ENCODE results near the gene UBE2C. TPM values are rescaled to one million over a fixed set of nuclear protein-coding genes. Genes with fewer than 3 reads are reported as not detected.

The UBE2C gene
- total RNA-seq, 1 experiment from 2014 or later, result 268 TPM

- no CpG with 5 or more reads among the region's 4 CpGs for WGBS (ENCODE audit: extremely low coverage, insufficient read length, low lambda C conversion rate)
- Histone ChIP-seq H3K79me1 (ENCODE audit: insufficient read depth, low read depth, low read length, poor library complexity, severe bottlenecking) (peaks cover 5% of the 10 kb centered on the region), H3K79me2 (ENCODE audit: insufficient read depth, low read length) (no peaks in the 10 kb centered on the region), H3K9ac (ENCODE audit: extremely low read depth, insufficient read length, low read length) (no peak overlapping the region), H2BK15ac (ENCODE audit: low read depth, low read length) (no peak overlapping the region), H3K56ac (ENCODE audit: insufficient read length, low read depth, low read length) (no peak overlapping the region), H4K91ac (ENCODE audit: insufficient read length, low read depth, low read length) (no peak overlapping the region), H2BK120ac (ENCODE audit: low read depth, low read length, poor library complexity, severe bottlenecking) (no peak overlapping the region), H3K23ac (ENCODE audit: insufficient read length, low read depth, low read length) (no peak overlapping the region), H3K27ac (ENCODE audit: insufficient read length, low read depth, low read length) (no peak overlapping the region), H3K23me2 (ENCODE audit: insufficient read length, low read depth, low read length, poor library complexity, severe bottlenecking) (peaks cover 9% of the 10 kb centered on the region), H4K8ac (replicated peaks; ENCODE audit: insufficient read length, low read depth, low read length) (no peak overlapping the region), H3K4me2 (ENCODE audit: insufficient read depth, insufficient read length, low read length) (no peak overlapping the region), H2AFZ (ENCODE audit: low read length) (no peak overlapping the region), H4K5ac (ENCODE audit: insufficient read length, low read depth, low read length) (no peak overlapping the region), H2BK5ac (ENCODE audit: insufficient read length, low read length) (no peak overlapping the region), H2BK20ac (ENCODE audit: low read depth, low read length, poor library complexity, severe bottlenecking) (no peak overlapping the region), H3K27me3 (ENCODE audit: insufficient read depth, low read length) (no peaks in the 10 kb centered on the region), H3K4ac (ENCODE audit: low read depth, low read length) (no peak overlapping the region), H3K14ac (ENCODE audit: insufficient read depth, low read length) (no peak overlapping the region), H3K9me3 (ENCODE audit: control insufficient read depth, low read depth, low read length) (no peaks in the 10 kb centered on the region), H3K18ac (ENCODE audit: insufficient read length, low read depth, low read length) (no peak overlapping the region), H3T11ph (ENCODE audit: low read length) (no peak overlapping the region), H4K20me1 (ENCODE audit: control insufficient read depth, insufficient read depth, insufficient read length) (no peaks in the 10 kb centered on the region), H2BK12ac (ENCODE audit: insufficient read length, low read depth, low read length) (no peak overlapping the region), H2AK5ac (ENCODE audit: insufficient read length, low read length) (no peak overlapping the region), H3K4me1 (ENCODE audit: insufficient read depth, low read length) (peaks cover 4% of the 10 kb centered on the region; the same call in 1 of the 2 replicates)
- H3K27ac Mint-ChIP-seq, result peak overlapping the region in 1 of 3 experiments; percentile 93; a peak in 1 of 7 replicates
- DNase-seq, result no peak
- peak overlapping the region; percentile 75 to 88; a peak in 3 of 5 replicates for H3K4me3 Mint-ChIP-seq
- H3K9me3 Mint-ChIP-seq, result no peaks in the 10 kb centered on the region
- H3K36me3 Mint-ChIP-seq (ENCODE audit: insufficient read depth in 1 of 3, low read depth in 3 of 3), result peaks cover 2 to 24% (median 24%) of the 10 kb centered on the region in 3 experiments; a peak in 6 of 7 replicates
- no peaks in the 10 kb centered on the region for H3K27me3 Mint-ChIP-seq (ENCODE audit: low read depth)
- H3K4me1 Mint-ChIP-seq, result peaks cover 23 to 29% of the 10 kb centered on the region in 2 experiments
- TF ChIP-seq CTCF (conservative IDR thresholded peaks at IDR 0.05), result no peak
These were observed 20.2 kb downstream of the UBE2C start for GRCh38 chr20:45832619-45833018.
